ENCODE data around the gene CSPG5. TPM values are rescaled to one million over a fixed set of nuclear protein-coding genes. Genes with fewer than 3 reads are reported as not detected.

The CSPG5 gene
- polyA plus RNA-seq, 4 donors, result 0.37 to 0.64 TPM; not detected in 2

GRCh38 chr3:47571391-47572175 lies 7.1 kb downstream of the CSPG5 start:
- H3K27ac ChIP-seq (ENCODE audit: low read depth in 1 of 3, low read length in 2 of 3), result no peak overlapping the region
- peaks cover 0 to 26% (median 2%) of the 10 kb centered on the region in 3 donors for H3K27me3 ChIP-seq (ENCODE audit: control insufficient read depth in 3 of 3, insufficient read depth in 3 of 3, low read length in 3 of 3)
- 72 to 86% (median 82%) methylated on average over 10 of the region's 10 CpGs for WGBS, 3 donors
- DNase-seq, result no peak
- H3K9me3 ChIP-seq (ENCODE audit: control insufficient read depth in 2 of 2, insufficient read depth in 1 of 2, low read depth in 1 of 2, low read length in 1 of 2), result no peaks in the 10 kb centered on the region
- no peak overlapping the region for H3K4me3 ChIP-seq (ENCODE audit: low read depth in 1 of 3, low read length in 3 of 3)
- no peaks in the 10 kb centered on the region for H3K36me3 ChIP-seq (ENCODE audit: control insufficient read depth in 3 of 3, insufficient read depth in 2 of 3, low read depth in 1 of 3, low read length in 3 of 3)
- no peak for FAIRE-seq
- no peaks in the 10 kb centered on the region for H3K4me1 ChIP-seq (ENCODE audit: control insufficient read depth in 3 of 3, insufficient read depth in 2 of 3, low read depth in 1 of 3, low read length in 2 of 3)

GRCh38 chr3:47568901-47569300 lies 9.8 kb downstream of the CSPG5 start:
- Histone ChIP-seq H3K36me3 (ENCODE audit: control insufficient read depth in 3 of 3, insufficient read depth in 2 of 3, low read depth in 1 of 3, low read length in 3 of 3) (no peaks in the 10 kb centered on the region), H3K4me3 (ENCODE audit: low read depth in 1 of 3, low read length in 3 of 3) (no peak overlapping the region), H3K9me3 (ENCODE audit: control insufficient read depth in 2 of 2, insufficient read depth in 1 of 2, low read depth in 1 of 2, low read length in 1 of 2) (no peaks in the 10 kb centered on the region), H3K27me3 (ENCODE audit: control insufficient read depth in 3 of 3, insufficient read depth in 3 of 3, low read length in 3 of 3) (peaks cover 0 to 20% (median 2%) of the 10 kb centered on the region in 3 donors), H3K27ac (ENCODE audit: low read depth in 1 of 3, low read length in 2 of 3) (no peak overlapping the region), H3K4me1 (ENCODE audit: control insufficient read depth in 3 of 3, insufficient read depth in 2 of 3, low read depth in 1 of 3, low read length in 2 of 3) (no peaks in the 10 kb centered on the region)
- no peak for DNase-seq
- WGBS, 3 donors, result 79 to 90% (median 82%) methylated on average over 6 of the region's 6 CpGs
- no peak for FAIRE-seq

GRCh38 chr3:47567149-47567548 lies 11.5 kb downstream of the CSPG5 start:
- peaks cover 0 to 6% (median 0%) of the 10 kb centered on the region in 3 donors for H3K27me3 ChIP-seq (ENCODE audit: control insufficient read depth in 3 of 3, insufficient read depth in 3 of 3, low read length in 3 of 3)
- H3K27ac ChIP-seq (ENCODE audit: low read depth in 1 of 3, low read length in 2 of 3), result no peak overlapping the region
- FAIRE-seq, result no peak
- DNase-seq, result no peak
- no peaks in the 10 kb centered on the region for H3K36me3 ChIP-seq (ENCODE audit: control insufficient read depth in 3 of 3, insufficient read depth in 2 of 3, low read depth in 1 of 3, low read length in 3 of 3)
- H3K4me1 ChIP-seq (ENCODE audit: control insufficient read depth in 3 of 3, insufficient read depth in 2 of 3, low read depth in 1 of 3, low read length in 2 of 3), result no peaks in the 10 kb centered on the region
- WGBS, 3 donors, result 76 to 80% (median 77%) methylated on average over 4 of the region's 4 CpGs
- no peaks in the 10 kb centered on the region for H3K9me3 ChIP-seq (ENCODE audit: control insufficient read depth in 2 of 2, insufficient read depth in 1 of 2, low read depth in 1 of 2, low read length in 1 of 2)
- H3K4me3 ChIP-seq (ENCODE audit: low read depth in 1 of 3, low read length in 3 of 3), result no peak overlapping the region

- H3K27ac ChIP-seq (ENCODE audit: low read depth in 1 of 3, low read length in 2 of 3), result no peak overlapping the region
- no peaks in the 10 kb centered on the region for H3K4me1 ChIP-seq (ENCODE audit: control insufficient read depth in 3 of 3, insufficient read depth in 2 of 3, low read depth in 1 of 3, low read length in 2 of 3)
- H3K9me3 ChIP-seq (ENCODE audit: control insufficient read depth in 2 of 2, insufficient read depth in 1 of 2, low read depth in 1 of 2, low read length in 1 of 2), result no peaks in the 10 kb centered on the region
- 86 to 94% (median 89%) methylated on average over 9 of the region's 9 CpGs for WGBS, 3 donors
- DNase-seq, result no peak
- peaks cover 0 to 5% (median 0%) of the 10 kb centered on the region in 3 donors for H3K27me3 ChIP-seq (ENCODE audit: control insufficient read depth in 3 of 3, insufficient read depth in 3 of 3, low read length in 3 of 3)
- no peak overlapping the region for H3K4me3 ChIP-seq (ENCODE audit: low read depth in 1 of 3, low read length in 3 of 3)
- no peaks in the 10 kb centered on the region for H3K36me3 ChIP-seq (ENCODE audit: control insufficient read depth in 3 of 3, insufficient read depth in 2 of 3, low read depth in 1 of 3, low read length in 3 of 3)
- no peak for FAIRE-seq
Observed at GRCh38 chr3:47566667-47567066, 12.0 kb downstream of the CSPG5 start.

GRCh38 chr3:47565734-47566550 lies 12.7 kb downstream of the CSPG5 start:
- H3K36me3 ChIP-seq (ENCODE audit: control insufficient read depth in 3 of 3, insufficient read depth in 2 of 3, low read depth in 1 of 3, low read length in 3 of 3), result no peaks in the 10 kb centered on the region
- no peaks in the 10 kb centered on the region for H3K9me3 ChIP-seq (ENCODE audit: control insufficient read depth in 2 of 2, insufficient read depth in 1 of 2, low read depth in 1 of 2, low read length in 1 of 2)
- H3K4me3 ChIP-seq (ENCODE audit: low read depth in 1 of 3, low read length in 3 of 3), result no peak overlapping the region
- DNase-seq (no peak), FAIRE-seq (no peak)
- H3K27me3 ChIP-seq (ENCODE audit: control insufficient read depth in 3 of 3, insufficient read depth in 3 of 3, low read length in 3 of 3), result peaks cover 0 to under 1% (median 0%) of the 10 kb centered on the region in 3 donors
- WGBS, 3 donors, result 79 to 82% (median 80%) methylated on average over 19 of the region's 19 CpGs
- no peak overlapping the region for H3K27ac ChIP-seq (ENCODE audit: low read depth in 1 of 3, low read length in 2 of 3)
- H3K4me1 ChIP-seq (ENCODE audit: control insufficient read depth in 3 of 3, insufficient read depth in 2 of 3, low read depth in 1 of 3, low read length in 2 of 3), result no peaks in the 10 kb centered on the region

GRCh38 chr3:47556351-47556750 lies 22.3 kb downstream of the CSPG5 start:
- no peak for DNase-seq
- no peaks in the 10 kb centered on the region for H3K36me3 ChIP-seq (ENCODE audit: control insufficient read depth in 3 of 3, insufficient read depth in 2 of 3, low read depth in 1 of 3, low read length in 3 of 3)
- no peaks in the 10 kb centered on the region for H3K27me3 ChIP-seq (ENCODE audit: control insufficient read depth in 3 of 3, insufficient read depth in 3 of 3, low read length in 3 of 3)
- 91 to 94% (median 94%) methylated on average over 2 of the region's 2 CpGs for WGBS, 3 donors
- H3K4me1 ChIP-seq (ENCODE audit: control insufficient read depth in 3 of 3, insufficient read depth in 2 of 3, low read depth in 1 of 3, low read length in 2 of 3), result no peaks in the 10 kb centered on the region
- H3K27ac ChIP-seq (ENCODE audit: low read depth in 1 of 3, low read length in 2 of 3), result no peak overlapping the region
- H3K4me3 ChIP-seq (ENCODE audit: low read depth in 1 of 3, low read length in 3 of 3), result no peak overlapping the region
- FAIRE-seq, result no peak
- peaks cover 0 to 5% of the 10 kb centered on the region in 2 donors for H3K9me3 ChIP-seq (ENCODE audit: control insufficient read depth in 2 of 2, insufficient read depth in 1 of 2, low read depth in 1 of 2, low read length in 1 of 2)

- H3K36me3 ChIP-seq (ENCODE audit: control insufficient read depth in 3 of 3, insufficient read depth in 2 of 3, low read depth in 1 of 3, low read length in 3 of 3), result no peaks in the 10 kb centered on the region
- DNase-seq (no peak), FAIRE-seq (no peak)
- no peak overlapping the region for H3K4me3 ChIP-seq (ENCODE audit: low read depth in 1 of 3, low read length in 3 of 3)
- peaks cover 0 to 5% of the 10 kb centered on the region in 2 donors for H3K9me3 ChIP-seq (ENCODE audit: control insufficient read depth in 2 of 2, insufficient read depth in 1 of 2, low read depth in 1 of 2, low read length in 1 of 2)
- H3K27me3 ChIP-seq (ENCODE audit: control insufficient read depth in 3 of 3, insufficient read depth in 3 of 3, low read length in 3 of 3), result no peaks in the 10 kb centered on the region
- H3K27ac ChIP-seq (ENCODE audit: low read depth in 1 of 3, low read length in 2 of 3), result no peak overlapping the region
- no peaks in the 10 kb centered on the region for H3K4me1 ChIP-seq (ENCODE audit: control insufficient read depth in 3 of 3, insufficient read depth in 2 of 3, low read depth in 1 of 3, low read length in 2 of 3)
- WGBS, 3 donors, result 75 to 88% (median 85%) methylated on average over 6 of the region's 6 CpGs
Observed at GRCh38 chr3:47554335-47554734, 24.3 kb downstream of the CSPG5 start.

- Histone ChIP-seq H3K27ac (ENCODE audit: low read depth in 1 of 3, low read length in 2 of 3) (no peak overlapping the region), H3K4me3 (ENCODE audit: low read depth in 1 of 3, low read length in 3 of 3) (no peak overlapping the region), H3K27me3 (ENCODE audit: control insufficient read depth in 3 of 3, insufficient read depth in 3 of 3, low read length in 3 of 3) (no peaks in the 10 kb centered on the region), H3K4me1 (ENCODE audit: control insufficient read depth in 3 of 3, insufficient read depth in 2 of 3, low read depth in 1 of 3, low read length in 2 of 3) (no peaks in the 10 kb centered on the region), H3K36me3 (ENCODE audit: control insufficient read depth in 3 of 3, insufficient read depth in 2 of 3, low read depth in 1 of 3, low read length in 3 of 3) (no peaks in the 10 kb centered on the region), H3K9me3 (ENCODE audit: control insufficient read depth in 2 of 2, insufficient read depth in 1 of 2, low read depth in 1 of 2, low read length in 1 of 2) (peaks cover 0 to 5% of the 10 kb centered on the region in 2 donors)
- FAIRE-seq (no peak), DNase-seq (no peak)
- 77 to 95% (median 87%) methylated on average over 7 of the region's 7 CpGs for WGBS, 3 donors
Observed at GRCh38 chr3:47553407-47553806, 25.3 kb downstream of the CSPG5 start.
